OCI-LY3 (cell line): ENCODE data around the gene SLC35D2.

ENCODE experiments used
- H2AFZ ChIP-seq: fragments of 200-600, 300-600 bp; shearing (Covaris generic); 2 replicates; pipeline ENCODE4 v1.6.0; 2014; ENCODE audit warnings: antibody characterized with exemption, low read depth, low read length
- H3K27ac ChIP-seq: fragments of 200-600, 300-600 bp; sonication (generic); 2 replicates; pipeline ENCODE4 v1.5.1; 2014; ENCODE audit warnings: mild to moderate bottlenecking, low read length, moderate library complexity, mixed read lengths
- H3K27me3 ChIP-seq: fragments of 200-600, 300-600 bp; sonication (generic); 2 replicates; pipeline ENCODE4 v1.6.1; 2014; ENCODE audit warnings: low read depth, low read length, mixed read lengths
- H3K36me3 ChIP-seq: fragments of 200-600, 300-600 bp; sonication (generic); replicated peaks from 2 replicates; pipeline ENCODE3; 2014; ENCODE audit warnings: low read depth, low read length, mixed read lengths
- H3K4me1 ChIP-seq: fragments of 300-600, 200-600 bp; sonication (generic); 2 replicates; pipeline ENCODE4 v1.6.1; 2014; ENCODE audit warnings: low read length, mixed read lengths
- H3K4me2 ChIP-seq: fragments of 200-600, 300-600 bp; sonication (generic); 2 replicates; pipeline ENCODE4 v1.6.1; 2014; ENCODE audit warnings: low read length, mixed read lengths
- H3K4me3 ChIP-seq: fragments of 300-600, 200-600 bp; sonication (generic); 2 replicates; pipeline ENCODE4 v1.5.1; 2014; ENCODE audit warnings: antibody characterized with exemption, mild to moderate bottlenecking, low read length, moderate library complexity
- H3K79me2 ChIP-seq: fragments of 300-600, 200-600 bp; shearing (Covaris generic); 2 replicates; pipeline ENCODE4 v1.6.1; 2014; ENCODE audit warnings: mild to moderate bottlenecking, low read length, mixed read lengths
- H3K9ac ChIP-seq: fragments of 300-600, 200-600 bp; shearing (Covaris generic); 2 replicates; pipeline ENCODE4 v1.6.0; 2014; ENCODE audit warnings: mild to moderate bottlenecking, low read length, moderate library complexity
- H3K9me3 ChIP-seq: fragments of 200-600, 300-600 bp; shearing (Covaris generic); 2 replicates; pipeline ENCODE4 v1.6.1; 2014; ENCODE audit warnings: low read length, mixed read lengths; ENCODE audit not compliant: insufficient read depth
- H4K20me1 ChIP-seq: fragments of 200-600, 300-600 bp; sonication (generic); 2 replicates; pipeline ENCODE4 v1.6.1; 2016; ENCODE audit warnings: low read length, mixed read lengths; ENCODE audit not compliant: insufficient read depth
- EZH2phosphoT487 ChIP-seq: fragments of 200-600 bp; shearing (Covaris generic); IDR thresholded peaks from 2 replicates; pipeline ENCODE4 v1.6.1; 2018; ENCODE audit warnings: antibody characterized with exemption, mixed run types, low read depth
- TF ChIP-seq, protein P1 (sequence below): fragments of 200-600, 300-600 bp; sonication (generic); IDR thresholded peaks from 2 replicates; pipeline ENCODE4 v1.5.1; 2014; ENCODE audit warnings: antibody characterized with exemption, low read length, low read depth

The SLC35D2 gene

DNA sequence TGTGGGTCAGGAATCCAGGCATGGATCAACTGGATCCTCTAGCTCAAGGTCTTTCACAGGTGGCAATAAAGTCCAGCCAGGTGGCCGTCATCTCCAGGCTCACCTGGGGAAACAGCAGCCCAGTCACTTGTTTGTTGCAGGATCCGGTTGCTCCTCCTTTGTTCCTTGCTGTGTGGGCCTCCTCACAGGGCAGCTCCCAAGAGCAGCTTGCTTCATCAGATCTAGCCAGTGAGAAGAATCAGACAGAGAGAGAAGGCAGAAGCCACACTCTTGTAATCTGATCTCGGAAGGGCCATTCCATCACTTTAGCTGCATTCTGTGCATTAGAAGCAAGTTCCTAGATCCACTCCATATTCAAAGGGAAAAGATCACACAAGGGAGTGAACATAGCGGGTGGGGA, 78.3 kb downstream of the SLC35D2 start:
- Histone ChIP-seq H3K4me3 (no peak overlapping the region), H3K4me1 (no peaks in the 10 kb centered on the region), H3K9me3 (no peaks in the 10 kb centered on the region), H3K9ac (no peak overlapping the region), H3K4me2 (no peak overlapping the region), H3K79me2 (no peaks in the 10 kb centered on the region), H3K27me3 (no peaks in the 10 kb centered on the region), H2AFZ (no peak overlapping the region), H3K36me3 (no peaks in the 10 kb centered on the region), H4K20me1 (no peaks in the 10 kb centered on the region), H3K27ac (no peak overlapping the region)
- TF ChIP-seq EZH2phosphoT487, result no peak
- TF ChIP-seq, protein P1, sequence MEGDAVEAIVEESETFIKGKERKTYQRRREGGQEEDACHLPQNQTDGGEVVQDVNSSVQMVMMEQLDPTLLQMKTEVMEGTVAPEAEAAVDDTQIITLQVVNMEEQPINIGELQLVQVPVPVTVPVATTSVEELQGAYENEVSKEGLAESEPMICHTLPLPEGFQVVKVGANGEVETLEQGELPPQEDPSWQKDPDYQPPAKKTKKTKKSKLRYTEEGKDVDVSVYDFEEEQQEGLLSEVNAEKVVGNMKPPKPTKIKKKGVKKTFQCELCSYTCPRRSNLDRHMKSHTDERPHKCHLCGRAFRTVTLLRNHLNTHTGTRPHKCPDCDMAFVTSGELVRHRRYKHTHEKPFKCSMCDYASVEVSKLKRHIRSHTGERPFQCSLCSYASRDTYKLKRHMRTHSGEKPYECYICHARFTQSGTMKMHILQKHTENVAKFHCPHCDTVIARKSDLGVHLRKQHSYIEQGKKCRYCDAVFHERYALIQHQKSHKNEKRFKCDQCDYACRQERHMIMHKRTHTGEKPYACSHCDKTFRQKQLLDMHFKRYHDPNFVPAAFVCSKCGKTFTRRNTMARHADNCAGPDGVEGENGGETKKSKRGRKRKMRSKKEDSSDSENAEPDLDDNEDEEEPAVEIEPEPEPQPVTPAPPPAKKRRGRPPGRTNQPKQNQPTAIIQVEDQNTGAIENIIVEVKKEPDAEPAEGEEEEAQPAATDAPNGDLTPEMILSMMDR, result no peak

DNA sequence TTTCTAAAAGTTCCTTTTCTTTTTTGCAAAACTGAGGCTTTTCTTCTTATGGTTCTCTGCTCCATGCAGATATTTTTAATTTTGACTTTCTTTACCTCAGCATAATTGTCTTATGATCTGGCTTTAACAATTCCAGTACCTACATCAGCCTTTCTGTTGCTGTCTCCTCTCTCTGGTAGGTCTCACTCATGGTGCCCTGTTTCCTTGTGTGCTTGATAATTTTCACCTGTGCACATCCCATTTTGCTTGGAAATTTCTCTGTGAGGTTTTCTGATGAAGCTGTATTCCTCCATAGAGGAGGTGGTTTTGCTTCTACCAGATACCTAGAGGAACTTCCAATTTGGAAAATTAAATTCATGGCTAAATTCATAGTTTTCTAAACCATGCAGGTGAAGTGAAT, 79.3 kb downstream of the SLC35D2 start:
- TF ChIP-seq EZH2phosphoT487, result no peak
- TF ChIP-seq, protein P1, result no peak
- H3K9me3 ChIP-seq, result no peaks in the 10 kb centered on the region
- no peaks in the 10 kb centered on the region for H3K27me3 ChIP-seq
- no peak overlapping the region for H3K27ac ChIP-seq
- H3K9ac ChIP-seq, result no peak overlapping the region
- no peak overlapping the region for H2AFZ ChIP-seq
- no peaks in the 10 kb centered on the region for H4K20me1 ChIP-seq
- no peaks in the 10 kb centered on the region for H3K4me1 ChIP-seq
- H3K4me3 ChIP-seq, result no peak overlapping the region
- no peaks in the 10 kb centered on the region for H3K79me2 ChIP-seq
- H3K36me3 ChIP-seq, result no peaks in the 10 kb centered on the region
- no peak overlapping the region for H3K4me2 ChIP-seq

DNA sequence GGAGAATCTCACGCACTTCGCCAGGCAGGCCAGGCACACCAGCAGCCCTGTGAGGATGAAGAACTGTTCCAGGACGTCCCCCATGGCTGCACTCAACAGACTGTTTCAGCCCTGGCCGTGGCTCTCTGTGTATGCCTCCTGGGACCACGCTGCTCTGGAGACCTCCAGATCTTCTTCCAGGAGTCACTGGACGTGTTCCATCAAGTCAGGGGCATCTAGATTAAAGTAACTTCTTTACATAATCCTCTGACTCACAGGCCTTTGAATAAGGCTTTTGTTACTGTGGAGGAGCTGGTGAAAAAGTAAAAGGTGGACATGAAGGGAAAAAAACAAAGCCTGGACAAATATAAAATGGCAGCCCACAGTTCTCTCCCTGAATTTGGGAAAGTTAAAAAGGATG, 81.5 kb downstream of the SLC35D2 start, which contains the start of gene HSD17B3:
TSS of gene HSD17B3 (minus strand) at position 156 of the 400 bp plus-strand sequence. CDS start at position 84, 72 bp downstream.
- no peaks in the 10 kb centered on the region for H3K4me1 ChIP-seq
- H3K79me2 ChIP-seq, result no peaks in the 10 kb centered on the region
- H3K27me3 ChIP-seq, result no peaks in the 10 kb centered on the region
- no peak within 1 kb of the TSS for H2AFZ ChIP-seq
- no peaks in the 10 kb centered on the region for H3K9me3 ChIP-seq
- H4K20me1 ChIP-seq, result no peaks in the 10 kb centered on the region
- H3K9ac ChIP-seq, result no peak within 1 kb of the TSS
- H3K36me3 ChIP-seq, result no peaks in the 10 kb centered on the region
- H3K27ac ChIP-seq, result no peak within 1 kb of the TSS
- H3K4me3 ChIP-seq, result no peak within 1 kb of the TSS
- H3K4me2 ChIP-seq, result no peak within 1 kb of the TSS
- no peak for TF ChIP-seq EZH2phosphoT487
- TF ChIP-seq, protein P1, result no peak

DNA sequence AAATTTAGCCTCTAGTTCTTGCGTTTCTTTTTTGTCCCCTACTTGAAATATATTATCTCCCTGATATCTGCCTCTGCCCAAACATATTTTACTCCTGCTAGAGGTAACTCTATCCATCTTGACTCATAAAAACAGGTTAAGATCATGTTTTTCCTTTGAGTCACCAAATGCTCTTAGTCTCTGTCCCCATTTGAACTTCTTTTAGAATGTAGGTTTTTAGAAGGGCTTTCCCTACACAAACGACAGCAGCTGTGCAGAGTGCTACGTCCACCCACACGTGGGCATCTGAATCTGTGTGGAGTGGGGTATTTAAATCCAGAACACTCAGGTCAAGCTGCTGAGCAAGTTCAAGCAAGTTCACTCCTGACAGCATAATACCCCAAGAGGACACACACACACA, 83.7 kb downstream of the SLC35D2 start:
- Histone ChIP-seq H3K4me2 (no peak overlapping the region), H4K20me1 (no peaks in the 10 kb centered on the region), H3K27ac (no peak overlapping the region), H3K9me3 (no peaks in the 10 kb centered on the region), H3K4me3 (no peak overlapping the region), H3K27me3 (no peaks in the 10 kb centered on the region), H3K79me2 (no peaks in the 10 kb centered on the region), H3K4me1 (no peaks in the 10 kb centered on the region), H2AFZ (no peak overlapping the region), H3K9ac (no peak overlapping the region), H3K36me3 (no peaks in the 10 kb centered on the region)
- TF ChIP-seq, protein P1, result no peak
- no peak for TF ChIP-seq EZH2phosphoT487
